Muscle layer of duodenum (tissue), 2 donors: ENCODE data around the gene ICE1.
"Not testable (repeated sequence)": the region's sequence is repeated elsewhere in the genome, so short reads cannot be mapped to it uniquely, and the experiment has no call there.

ENCODE experiments used
- H3K27ac ChIP-seq: one replicate; pipeline ENCODE4 v1.7.0; 2013; ENCODE audit warnings: mild to moderate bottlenecking, low read length
- H3K27me3 ChIP-seq: one replicate; pipeline ENCODE4 v1.7.0; 2013; ENCODE audit warnings: low read depth, mild to moderate bottlenecking, control low read depth, low read length
- H3K36me3 ChIP-seq, 2 donors: one replicate each; pipeline ENCODE4 v1.7.0; 2013; ENCODE audit warnings: low read length in 2 of 2, control low read depth in 1 of 2, mild to moderate bottlenecking in 1 of 2; ENCODE audit not compliant: insufficient read depth in 2 of 2, control insufficient read depth in 1 of 2
- H3K4me1 ChIP-seq, 2 donors: one replicate each; pipeline ENCODE4 v1.7.0; 2013; ENCODE audit warnings: low read length in 2 of 2, mild to moderate bottlenecking in 2 of 2, control low read depth in 1 of 2, moderate library complexity in 1 of 2; ENCODE audit not compliant: insufficient read depth in 2 of 2, control insufficient read depth in 1 of 2
- H3K4me3 ChIP-seq, 2 donors: one replicate each; pipeline ENCODE4 v1.7.0; 2013; ENCODE audit warnings: low read length in 2 of 2, low read depth in 1 of 2, mild to moderate bottlenecking in 1 of 2
- H3K9me3 ChIP-seq, 2 donors: one replicate each; pipeline ENCODE4 v1.7.0; 2013; ENCODE audit warnings: low read length in 2 of 2, control low read depth in 1 of 2, mild to moderate bottlenecking in 1 of 2; ENCODE audit not compliant: control insufficient read depth in 1 of 2
- donor health status: healthy.

The ICE1 gene

GRCh38 chr5:5494489-5495402 lies 72.3 kb downstream of the ICE1 start:
- Histone ChIP-seq H3K27ac (no peak overlapping the region), H3K9me3 (no peaks in the 10 kb centered on the region), H3K4me3 (peak overlapping the region in 1 of 2 donors; percentile 54), H3K4me1 (peaks cover 0 to 29% of the 10 kb centered on the region in 2 donors), H3K36me3 (peaks cover under 1 to 6% of the 10 kb centered on the region in 2 donors), H3K27me3 (no peaks in the 10 kb centered on the region)

GRCh38 chr5:5497152-5497788 lies 74.8 kb downstream of the ICE1 start:
- Histone ChIP-seq H3K36me3 (no peaks in the 10 kb centered on the region), H3K4me1 (peaks cover 0 to 29% of the 10 kb centered on the region in 2 donors), H3K4me3 (no peak overlapping the region), H3K9me3 (no peaks in the 10 kb centered on the region), H3K27ac (no peak overlapping the region), H3K27me3 (no peaks in the 10 kb centered on the region)

GRCh38 chr5:5499442-5499841 lies 77.0 kb downstream of the ICE1 start:
- H3K4me1 ChIP-seq = peaks cover 0 to 22% of the 10 kb centered on the region in 2 donors
- no peak overlapping the region for H3K4me3 ChIP-seq
- H3K27ac ChIP-seq = no peak overlapping the region

GRCh38 chr5:5504325-5504724 lies 81.8 kb downstream of the ICE1 start:
- Histone ChIP-seq H3K27me3 (no peaks in the 10 kb centered on the region), H3K36me3 (no peaks in the 10 kb centered on the region), H3K9me3 (peaks cover 4 to 9% of the 10 kb centered on the region in 2 donors), H3K27ac (no peak overlapping the region), H3K4me3 (no peak overlapping the region), H3K4me1 (no peaks in the 10 kb centered on the region)

More at GRCh38 chr5:5499442-5499841, 77.0 kb downstream of the ICE1 start:
- Histone ChIP-seq H3K36me3 (no peaks in the 10 kb centered on the region), H3K27me3 (no peaks in the 10 kb centered on the region), H3K9me3 (peaks cover 4 to 6% of the 10 kb centered on the region in 2 donors)

GRCh38 chr5:5505815-5506214 lies 83.3 kb downstream of the ICE1 start:
- Histone ChIP-seq H3K9me3 (peaks cover 4 to 9% of the 10 kb centered on the region in 2 donors), H3K27ac (no peak overlapping the region), H3K4me3 (no peak overlapping the region), H3K4me1 (no peaks in the 10 kb centered on the region), H3K27me3 (no peaks in the 10 kb centered on the region), H3K36me3 (no peaks in the 10 kb centered on the region)

GRCh38 chr5:5508391-5508790 lies 85.9 kb downstream of the ICE1 start:
- Histone ChIP-seq H3K4me3 (no peak overlapping the region), H3K4me1 (no peaks in the 10 kb centered on the region), H3K27ac (no peak overlapping the region), H3K9me3 (peaks cover 4 to 9% of the 10 kb centered on the region in 2 donors), H3K27me3 (no peaks in the 10 kb centered on the region), H3K36me3 (no peaks in the 10 kb centered on the region)

- Histone ChIP-seq H3K4me3 (no peak overlapping the region), H3K36me3 (no peaks in the 10 kb centered on the region), H3K27me3 (no peaks in the 10 kb centered on the region), H3K4me1 (no peaks in the 10 kb centered on the region), H3K27ac (no peak overlapping the region), H3K9me3 (no peaks in the 10 kb centered on the region)
These were observed 89.5 kb downstream of the ICE1 start for GRCh38 chr5:5511904-5512416.

GRCh38 chr5:5512543-5512942 lies 90.1 kb downstream of the ICE1 start:
- Histone ChIP-seq H3K27me3 (no peaks in the 10 kb centered on the region), H3K27ac (no peak overlapping the region), H3K4me3 (no peak overlapping the region), H3K4me1 (no peaks in the 10 kb centered on the region), H3K9me3 (no peaks in the 10 kb centered on the region), H3K36me3 (no peaks in the 10 kb centered on the region)

- not testable (repeated sequence) for H3K4me1 ChIP-seq, H3K9me3 ChIP-seq, H3K27me3 ChIP-seq, H3K36me3 ChIP-seq, H3K27ac ChIP-seq, H3K4me3 ChIP-seq
These were observed 98.1 kb downstream of the ICE1 start for GRCh38 chr5:5520622-5521021.

- H3K4me3 ChIP-seq = no peak overlapping the region
- H3K36me3 ChIP-seq = no peaks in the 10 kb centered on the region
- H3K27ac ChIP-seq = no peak overlapping the region
- H3K9me3 ChIP-seq = no peaks in the 10 kb centered on the region
- no peaks in the 10 kb centered on the region for H3K27me3 ChIP-seq
- no peaks in the 10 kb centered on the region for H3K4me1 ChIP-seq
These were observed 98.6 kb downstream of the ICE1 start for GRCh38 chr5:5521029-5521428.

- Histone ChIP-seq H3K9me3 (no peaks in the 10 kb centered on the region), H3K4me1 (no peaks in the 10 kb centered on the region), H3K27ac (no peak overlapping the region), H3K4me3 (no peak overlapping the region), H3K36me3 (no peaks in the 10 kb centered on the region), H3K27me3 (no peaks in the 10 kb centered on the region)
These were observed 99.0 kb downstream of the ICE1 start for GRCh38 chr5:5521478-5521877.
